GM10847 (cell line): ENCODE results near the gene PSMB3.

Experiments used
- POLR2A ChIP-seq: IDR thresholded peaks from 2 replicates; pipeline ENCODE4 v1.6.1; 2011; ENCODE audit not compliant: insufficient read length; ENCODE audit errors: extremely low read depth

PSMB3 gene

GRCh38 chr17:38752308-38753070 is at the start of gene PSMB3:
Gene PSMB3 (plus strand): TSS chr17:38752741. CDS start chr17:38752827, 86 bp downstream.
- peak; percentile 49 for TF ChIP-seq POLR2A

- peak; percentile 17 for TF ChIP-seq POLR2A
Observed at GRCh38 chr17:38702916-38703741, 49.4 kb upstream of the PSMB3 start.

- peak; percentile 33 for TF ChIP-seq POLR2A
Observed at GRCh38 chr17:38703742-38704605, 48.6 kb upstream of the PSMB3 start.

GRCh38 chr17:38704606-38705522 is 47.7 kb upstream of the PSMB3 start, which contains the start of gene MLLT6:
Gene MLLT6 (plus strand): TSS chr17:38705273. CDS start chr17:38705633, 360 bp downstream.
- TF ChIP-seq POLR2A = peak; percentile 31

- TF ChIP-seq POLR2A = no peak
Observed at GRCh38 chr17:38705523-38705802, 47.1 kb upstream of the PSMB3 start.

GRCh38 chr17:38705803-38706504 is 46.6 kb upstream of the PSMB3 start:
- no peak for TF ChIP-seq POLR2A

GRCh38 chr17:38706505-38707216 is 45.9 kb upstream of the PSMB3 start:
- TF ChIP-seq POLR2A = no peak

GRCh38 chr17:38707678-38708351 is 44.7 kb upstream of the PSMB3 start:
- no peak for TF ChIP-seq POLR2A

- no peak for TF ChIP-seq POLR2A
Observed at GRCh38 chr17:38709104-38709820, 43.3 kb upstream of the PSMB3 start.

GRCh38 chr17:38709864-38710603 is 42.5 kb upstream of the PSMB3 start:
- TF ChIP-seq POLR2A = no peak

- TF ChIP-seq POLR2A = no peak
Observed at GRCh38 chr17:38710604-38710962, 42.0 kb upstream of the PSMB3 start.
